NCI-H2196 treated with DMSO at 0.1 percent for 48 hours (cell line): ENCODE data around the gene PELI1.
"Not testable (repeated sequence)": the region's sequence is repeated elsewhere in the genome, so short reads cannot be mapped to it uniquely, and the experiment has no call there.

Source experiments
- DNase-seq: peaks from one replicate; lab custom pipeline; 2025; ENCODE audit not compliant: unreplicated experiment; lab: John Stamatoyannopoulos, UW

PELI1 gene

DNA sequence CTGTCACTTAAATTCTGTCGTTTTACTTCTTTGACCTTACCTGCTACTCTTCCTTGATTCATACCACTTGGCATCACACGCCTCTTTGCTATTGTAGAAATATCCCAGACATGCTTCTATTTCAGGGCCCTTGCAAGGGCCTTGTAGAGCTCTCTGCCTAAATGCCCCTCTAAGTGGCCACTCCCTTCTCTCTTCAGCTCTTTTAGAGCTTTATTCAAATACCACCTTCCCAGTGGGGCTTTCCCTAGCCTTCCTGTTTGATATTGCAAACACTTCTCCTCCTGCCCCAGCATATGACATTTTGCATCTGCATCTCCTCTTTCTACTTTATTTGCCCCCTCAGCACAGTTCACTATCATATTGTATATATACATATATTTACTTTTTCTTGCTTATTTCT, 54.0 kb downstream of the PELI1 start:
- DNase-seq = no peak

DNA sequence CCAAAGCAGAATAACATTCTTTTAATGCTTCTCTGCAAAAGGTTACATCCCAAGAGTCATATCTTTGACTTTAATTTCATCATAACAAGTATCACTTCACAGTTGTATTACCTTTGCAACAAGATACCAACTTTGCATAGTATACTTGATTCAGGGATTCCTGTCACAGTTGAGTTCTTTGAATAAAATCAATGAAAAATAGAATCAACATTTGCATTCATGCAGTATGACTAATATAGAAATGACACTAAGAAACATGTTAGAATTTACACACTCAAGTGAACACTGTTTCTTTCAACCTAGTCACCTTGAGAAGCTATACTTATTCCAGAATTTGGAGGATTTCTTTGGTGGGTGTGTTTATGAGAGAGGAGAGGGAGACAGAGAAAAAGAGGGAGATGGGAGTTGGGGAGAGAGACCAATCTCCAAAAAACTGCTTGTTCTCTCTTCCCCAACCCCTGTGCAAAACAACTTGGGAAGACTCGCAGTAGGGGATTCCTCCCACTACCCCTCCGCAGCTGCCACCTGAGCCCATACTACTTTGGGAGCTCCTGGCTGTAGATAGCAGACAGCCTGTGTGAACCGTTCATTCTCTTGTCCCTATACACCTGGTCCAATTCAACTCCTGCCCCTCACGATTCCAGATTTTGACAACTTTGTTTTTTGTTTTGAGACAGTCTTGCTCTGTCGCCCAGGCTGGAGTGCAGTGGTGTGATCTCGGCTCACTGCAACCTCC, 57.7 kb downstream of the PELI1 start:
- DNase-seq = no peak

GRCh38 chr2:64085936-64086335, 58.3 kb downstream of the PELI1 start:
- no peak for DNase-seq

- DNase-seq = no peak
Observed at GRCh38 chr2:64081046-64081445, 63.2 kb downstream of the PELI1 start.

GRCh38 chr2:64080179-64080578, 64.0 kb downstream of the PELI1 start:
- no peak for DNase-seq

DNA sequence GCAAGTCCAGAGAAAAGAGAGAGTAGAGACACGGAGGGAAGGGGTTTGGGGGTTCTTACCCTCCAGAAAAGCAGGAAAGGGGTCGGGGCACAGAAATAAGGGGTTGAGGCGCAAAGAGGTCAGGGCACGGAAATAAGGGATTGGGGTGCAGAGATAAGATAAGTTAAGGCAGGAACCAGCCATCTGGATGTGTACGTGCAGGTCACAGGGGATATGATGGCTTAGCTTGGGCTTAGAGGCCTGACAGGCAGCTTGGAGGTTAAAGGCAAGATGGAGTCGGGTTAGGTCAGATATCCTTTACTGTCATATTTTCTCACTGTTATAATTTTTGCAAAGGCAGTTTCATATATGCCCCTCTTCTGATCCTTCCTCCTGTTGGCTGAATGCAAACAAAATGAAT, 64.5 kb downstream of the PELI1 start:
- not testable (repeated sequence) for DNase-seq

- DNase-seq = not testable (repeated sequence)
Observed at GRCh38 chr2:64076828-64077227, 67.4 kb downstream of the PELI1 start.

- DNase-seq = not testable (repeated sequence)
Observed at GRCh38 chr2:64074616-64075015, 69.6 kb downstream of the PELI1 start.

DNA sequence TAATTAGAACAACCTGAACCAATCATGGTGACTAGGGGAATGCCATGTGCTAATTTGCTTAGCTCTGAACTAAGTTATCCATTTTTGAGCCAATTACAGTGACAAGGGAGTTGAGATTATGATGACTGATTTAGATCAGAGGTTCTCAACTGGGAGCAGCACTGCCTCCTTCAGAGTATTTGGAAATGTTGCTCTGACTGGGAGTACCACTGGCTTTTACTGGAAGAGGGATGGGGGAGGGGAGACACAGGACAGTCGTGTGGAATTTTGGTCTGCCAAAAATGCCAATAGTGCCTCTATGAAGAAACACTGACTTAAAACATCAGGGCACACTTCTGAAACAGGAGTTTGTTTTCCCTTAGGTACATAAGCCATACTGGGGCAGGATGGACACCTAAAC, 76.9 kb downstream of the PELI1 start:
- DNase-seq = no peak

DNA sequence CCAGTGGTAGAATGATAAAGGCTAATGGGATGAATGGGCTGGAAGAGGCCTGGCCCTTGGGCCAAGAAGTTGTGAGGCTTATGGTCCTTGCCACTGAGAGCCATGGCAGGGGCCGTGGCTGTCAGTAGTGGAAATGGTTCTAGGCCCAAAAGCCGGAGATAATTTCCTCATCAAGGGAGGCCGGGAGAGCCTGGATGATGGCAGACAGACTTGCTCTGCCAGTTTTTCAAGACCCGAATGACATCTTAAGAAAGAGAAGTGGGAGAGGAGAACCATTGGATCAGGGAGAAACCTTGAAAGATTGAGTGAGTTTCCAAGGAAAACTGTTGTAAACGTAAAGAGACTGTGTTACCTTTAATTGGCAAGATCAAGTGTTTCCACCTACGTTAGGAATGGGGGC, 78.7 kb downstream of the PELI1 start:
- DNase-seq = no peak

DNA sequence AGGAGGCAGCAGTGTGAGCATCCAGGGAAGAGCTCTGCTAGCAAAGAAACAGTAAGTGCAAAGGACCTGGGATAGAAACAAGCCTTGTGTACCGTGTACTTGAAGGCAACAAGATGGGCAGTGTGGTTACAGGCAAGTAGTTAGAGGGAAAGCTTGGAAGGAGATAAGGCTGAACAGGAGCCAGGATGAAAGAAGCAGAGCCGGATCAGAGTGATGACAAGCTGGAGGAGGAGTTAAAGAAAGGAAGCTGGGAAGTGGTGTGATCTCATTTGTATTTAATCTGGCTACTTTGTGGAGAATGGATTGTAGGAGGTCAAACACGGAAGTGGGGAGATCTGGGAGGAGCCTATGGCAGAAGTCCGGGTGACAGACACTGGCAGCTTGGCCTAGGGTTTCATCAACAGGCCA, 80.3 kb downstream of the PELI1 start:
- DNase-seq = peak; percentile 26

GRCh38 chr2:64063454-64063853, 80.8 kb downstream of the PELI1 start:
- no peak for DNase-seq

DNA sequence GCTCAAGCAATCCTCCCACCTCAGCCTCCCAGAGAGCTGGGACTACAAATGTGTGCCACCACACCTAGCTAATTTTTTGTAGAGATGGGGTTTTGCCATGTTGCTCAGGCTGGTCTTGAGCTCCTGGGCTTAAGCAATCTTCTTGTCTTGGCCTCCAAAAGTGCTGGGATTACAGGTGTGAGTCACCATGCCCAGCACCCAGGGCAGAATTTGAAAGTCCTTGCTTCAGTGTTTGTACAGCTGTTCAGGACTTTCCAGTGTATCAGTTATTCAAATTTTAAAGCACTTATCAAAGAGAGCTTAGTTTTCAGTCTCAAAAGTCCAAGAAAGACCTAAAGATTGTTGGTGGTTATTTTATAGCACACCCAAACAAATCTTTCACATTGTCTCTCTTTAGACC, 81.4 kb downstream of the PELI1 start:
- DNase-seq = no peak

GRCh38 chr2:64059270-64059669, 85.0 kb downstream of the PELI1 start:
- no peak for DNase-seq

DNA sequence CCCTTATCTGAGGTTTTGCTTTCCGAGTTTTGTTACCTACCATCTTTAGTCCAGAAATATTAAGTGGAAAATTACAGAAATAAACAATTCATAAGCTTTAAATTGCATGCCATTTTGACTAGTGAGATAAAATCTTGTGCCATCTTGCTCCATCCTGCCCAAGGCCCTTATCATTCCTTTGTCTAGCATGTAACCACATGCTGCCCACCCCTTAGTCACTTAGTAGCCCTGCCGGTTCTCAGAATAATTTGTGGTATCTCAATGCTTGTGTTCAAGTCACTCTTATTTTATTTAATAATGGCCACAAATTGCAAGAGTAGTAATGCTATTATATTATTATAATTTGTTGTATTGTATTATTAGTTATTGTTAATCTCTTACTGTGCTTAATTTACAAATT, 88.2 kb downstream of the PELI1 start:
- DNase-seq = no peak

DNA sequence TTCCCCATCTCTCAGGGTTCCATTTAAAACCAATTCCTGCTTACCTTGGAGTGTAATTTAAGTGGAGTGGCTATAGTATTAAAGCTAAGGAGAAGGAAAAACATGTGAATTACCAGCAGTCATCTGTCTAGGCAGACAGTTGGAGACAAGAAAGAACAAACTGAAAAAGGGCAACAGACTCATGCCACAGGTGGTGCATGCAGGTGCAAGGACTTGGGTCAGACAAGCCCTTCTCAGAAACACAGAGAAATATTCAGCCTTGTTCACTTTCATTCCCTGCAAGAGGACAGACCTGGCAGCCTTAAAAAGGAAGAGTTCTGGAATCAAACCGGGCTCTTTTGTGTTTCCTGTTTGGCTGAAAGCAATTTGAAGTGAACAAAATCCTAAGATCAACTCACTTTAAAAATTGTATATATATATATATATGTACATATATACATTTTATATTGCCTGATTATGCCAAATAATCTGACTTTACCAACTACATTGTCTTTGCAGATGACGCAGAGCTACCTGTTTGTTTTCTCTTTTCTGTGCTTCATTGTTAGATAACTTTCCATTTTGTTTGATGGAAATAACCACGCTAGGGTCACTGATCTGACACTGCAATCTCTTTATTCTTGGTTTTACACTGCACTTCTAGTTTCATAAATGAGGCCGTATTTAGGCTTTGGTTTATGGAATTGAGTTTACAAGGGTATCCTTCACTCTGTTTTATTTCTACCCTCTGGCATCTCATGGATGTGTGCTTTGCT, 89.9 kb downstream of the PELI1 start:
- DNase-seq = no peak

DNA sequence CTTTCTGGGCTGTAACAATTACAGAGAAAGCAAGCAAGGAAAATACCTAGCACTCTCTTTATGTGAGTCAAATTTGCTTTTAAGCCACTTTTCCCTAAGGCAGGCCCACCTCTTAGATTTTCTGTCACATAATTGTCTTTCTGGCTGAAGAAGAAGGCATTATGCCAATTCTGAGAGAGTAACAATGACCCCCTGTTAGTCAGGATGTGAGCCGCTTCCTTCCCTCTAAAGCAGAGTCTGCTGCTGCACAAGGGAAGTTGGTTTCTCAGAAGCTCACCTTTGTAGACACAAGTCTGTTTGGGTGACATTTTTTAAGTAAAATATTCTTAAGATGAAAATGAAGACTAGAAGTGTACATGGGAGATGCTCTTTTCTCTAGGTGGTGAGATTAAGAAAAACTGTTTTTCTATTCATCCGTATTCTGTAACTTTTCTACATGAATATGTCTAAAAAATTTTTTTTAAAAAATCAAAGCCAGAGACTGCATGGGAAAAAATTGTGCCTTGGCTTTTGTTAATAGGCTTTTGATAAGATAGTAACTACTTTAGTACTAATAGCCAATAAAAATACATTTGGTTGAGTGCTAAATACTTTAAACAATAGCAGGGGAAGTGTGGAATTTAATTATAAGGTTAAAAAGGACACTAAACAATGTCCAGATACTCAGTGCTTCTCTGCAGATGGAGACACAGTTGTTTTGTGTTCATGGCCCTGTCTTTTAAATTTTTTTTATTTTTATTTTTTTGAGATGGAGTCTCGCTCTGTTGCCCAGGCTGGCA, 91.6 kb downstream of the PELI1 start:
- no peak for DNase-seq

DNA sequence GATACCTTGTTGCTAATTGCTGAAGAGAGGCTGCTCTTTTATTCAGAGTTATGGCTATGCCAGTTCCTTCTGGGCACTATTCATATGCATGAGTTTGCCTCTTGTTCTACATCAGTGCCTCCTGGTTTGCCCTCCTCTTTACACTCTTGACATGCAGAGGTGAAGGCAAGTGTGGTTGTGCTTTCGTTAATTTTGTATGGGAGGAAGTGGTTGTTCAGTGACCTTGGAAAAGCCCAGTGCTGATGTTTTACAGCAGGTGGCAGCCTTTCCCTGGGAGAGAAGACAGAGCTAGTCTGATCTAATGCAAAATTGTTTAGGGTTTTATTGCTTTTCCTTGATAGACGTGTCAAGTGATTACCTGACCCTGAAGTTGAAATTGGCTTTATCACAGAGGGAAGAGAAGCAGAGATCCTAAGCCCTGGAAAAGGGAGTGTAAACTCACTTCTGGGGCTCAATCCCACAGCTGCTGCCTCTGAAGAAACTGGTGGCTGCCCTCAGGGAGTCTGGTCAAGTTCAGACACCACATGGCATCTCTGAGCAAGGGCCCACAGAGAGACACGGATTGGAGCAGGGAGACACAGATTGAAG, 94.5 kb downstream of the PELI1 start:
- DNase-seq = peak; percentile 21

GRCh38 chr2:64045938-64046337, 98.3 kb downstream of the PELI1 start:
- no peak for DNase-seq
